ENCODE measurements around the gene RASSF10.

Gene RASSF10

GRCh38 chr11:13008625-13009475 is at the start of gene RASSF10:
TSS of gene RASSF10 (plus strand) at chr11:13009316. CDS start at chr11:13009577, 261 bp downstream.
- peak; percentile 30 to 76 (median 70) for DNase-seq

- peak in 1 of 3 experiments; percentile 54 for DNase-seq
Observed at GRCh38 chr11:12961615-12962014, 47.5 kb upstream of the RASSF10 start.

GRCh38 chr11:12962306-12962705 is 46.8 kb upstream of the RASSF10 start:
- DNase-seq, result no peak

- no peak for DNase-seq
Observed at GRCh38 chr11:12963051-12963450, 46.1 kb upstream of the RASSF10 start.

- DNase-seq, result peak; percentile 64 to 88 (median 79)
Observed at GRCh38 chr11:12963792-12964536, 45.2 kb upstream of the RASSF10 start.

GRCh38 chr11:12964650-12965049 is 44.5 kb upstream of the RASSF10 start:
- DNase-seq, result no peak

- peak in 1 of 3 experiments; percentile 41 for DNase-seq
Observed at GRCh38 chr11:12966002-12966401, 43.1 kb upstream of the RASSF10 start.

- DNase-seq, result no peak
Observed at GRCh38 chr11:12968101-12968500, 41.0 kb upstream of the RASSF10 start.

GRCh38 chr11:12968826-12969225 is 40.3 kb upstream of the RASSF10 start:
- no peak for DNase-seq

GRCh38 chr11:12971955-12972354 is 37.2 kb upstream of the RASSF10 start:
- DNase-seq, result no peak

GRCh38 chr11:12973528-12974181 is 35.5 kb upstream of the RASSF10 start:
- no peak for DNase-seq

- DNase-seq, result no peak
Observed at GRCh38 chr11:12975195-12975594, 33.9 kb upstream of the RASSF10 start.

- peak; percentile 50 to 97 (median 79) for DNase-seq
Observed at GRCh38 chr11:12979928-12980689, 29.0 kb upstream of the RASSF10 start.

GRCh38 chr11:12981676-12982522 is 27.2 kb upstream of the RASSF10 start:
- no peak for DNase-seq

- DNase-seq, result peak in 1 of 3 experiments; percentile 27
Observed at GRCh38 chr11:12983336-12983735, 25.8 kb upstream of the RASSF10 start.

GRCh38 chr11:12986194-12986898 is 22.8 kb upstream of the RASSF10 start:
- no peak for DNase-seq

GRCh38 chr11:12989428-12990161 is 19.5 kb upstream of the RASSF10 start:
- peak in 1 of 3 experiments; percentile 67 for DNase-seq

GRCh38 chr11:12990162-12990480 is 19.0 kb upstream of the RASSF10 start:
- no peak for DNase-seq

GRCh38 chr11:12991426-12991825 is 17.7 kb upstream of the RASSF10 start:
- no peak for DNase-seq

GRCh38 chr11:12993626-12994025 is 15.5 kb upstream of the RASSF10 start:
- DNase-seq, result no peak

Data from NCI-H1417 (cell line).